ENCODE measurements around the gene NR1D1.

DNA sequence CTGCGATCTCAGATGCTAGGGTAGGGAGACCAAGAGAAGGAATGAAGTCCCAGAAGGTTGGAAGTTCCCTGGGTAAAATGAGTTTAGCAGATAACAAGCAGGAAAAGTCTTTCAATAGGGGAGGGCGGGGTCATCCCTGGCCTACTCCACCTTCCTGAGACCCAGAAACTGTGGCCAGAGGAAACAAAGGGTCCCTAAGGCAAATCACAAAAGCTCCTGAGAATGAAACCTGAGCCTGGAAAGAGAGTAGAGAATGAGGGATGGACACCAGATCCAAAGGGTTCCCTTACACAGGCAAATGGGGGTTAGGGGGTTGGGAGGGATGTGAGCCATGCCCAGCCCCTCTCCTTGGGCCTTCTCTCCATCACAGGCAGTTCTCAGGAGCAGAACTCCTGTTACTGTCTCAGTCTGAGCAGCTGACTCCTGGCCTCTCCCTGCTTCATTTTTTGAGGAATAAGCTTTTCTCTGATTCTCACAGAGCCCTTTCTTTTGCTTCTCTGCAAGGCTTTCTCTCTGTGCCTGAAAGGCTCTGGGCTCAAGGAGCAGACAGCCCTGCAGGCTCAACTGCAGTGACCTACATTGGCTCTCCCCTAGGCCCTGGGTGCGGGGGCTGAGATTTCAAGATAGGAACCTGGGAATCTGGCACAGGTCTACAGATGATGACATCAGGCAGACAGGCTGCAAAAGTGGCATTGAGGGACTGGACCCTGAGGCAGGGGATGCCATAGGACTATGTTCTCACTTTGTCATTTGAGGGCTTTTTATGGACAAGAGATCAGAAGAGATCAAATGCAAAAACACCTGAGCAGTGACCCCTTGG lies 9.8 kb upstream of the NR1D1 start:
- TF ChIP-seq, protein P1, sequence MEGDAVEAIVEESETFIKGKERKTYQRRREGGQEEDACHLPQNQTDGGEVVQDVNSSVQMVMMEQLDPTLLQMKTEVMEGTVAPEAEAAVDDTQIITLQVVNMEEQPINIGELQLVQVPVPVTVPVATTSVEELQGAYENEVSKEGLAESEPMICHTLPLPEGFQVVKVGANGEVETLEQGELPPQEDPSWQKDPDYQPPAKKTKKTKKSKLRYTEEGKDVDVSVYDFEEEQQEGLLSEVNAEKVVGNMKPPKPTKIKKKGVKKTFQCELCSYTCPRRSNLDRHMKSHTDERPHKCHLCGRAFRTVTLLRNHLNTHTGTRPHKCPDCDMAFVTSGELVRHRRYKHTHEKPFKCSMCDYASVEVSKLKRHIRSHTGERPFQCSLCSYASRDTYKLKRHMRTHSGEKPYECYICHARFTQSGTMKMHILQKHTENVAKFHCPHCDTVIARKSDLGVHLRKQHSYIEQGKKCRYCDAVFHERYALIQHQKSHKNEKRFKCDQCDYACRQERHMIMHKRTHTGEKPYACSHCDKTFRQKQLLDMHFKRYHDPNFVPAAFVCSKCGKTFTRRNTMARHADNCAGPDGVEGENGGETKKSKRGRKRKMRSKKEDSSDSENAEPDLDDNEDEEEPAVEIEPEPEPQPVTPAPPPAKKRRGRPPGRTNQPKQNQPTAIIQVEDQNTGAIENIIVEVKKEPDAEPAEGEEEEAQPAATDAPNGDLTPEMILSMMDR (optimal IDR thresholded peaks at IDR 0.05 in 1 of 3, IDR thresholded peaks at IDR 0.05 in 1 of 3, conservative IDR thresholded peaks at IDR 0.05 in 1 of 3; ENCODE audit: extremely low read depth in 1 of 3, insufficient read depth in 2 of 3, low read length in 3 of 3) = no peak
- no peak for TF ChIP-seq EZH2 (IDR thresholded peaks at IDR 0.05; ENCODE audit: low read length)
